Loucy (cell line): Measurements from ENCODE around the gene KRT37.
"Not testable (repeated sequence)": the region's sequence is repeated elsewhere in the genome, so short reads cannot be mapped to it uniquely, and the experiment has no call there.

ENCODE experiments used
- H2AFZ ChIP-seq: fragments of 200-600 bp; sonication (generic); 2 replicates; pipeline ENCODE4 v1.6.0; 2016; ENCODE audit warnings: antibody characterized with exemption, mild to moderate bottlenecking, low read length, moderate library complexity
- H3F3A ChIP-seq: fragments of 200-600 bp; 2 replicates; pipeline ENCODE4 v1.6.0; 2016; ENCODE audit warnings: antibody characterized with exemption, low read depth, mild to moderate bottlenecking
- H3K27me3 ChIP-seq: fragments of 200-600 bp; sonication (generic); 2 replicates; pipeline ENCODE4 v1.6.1; 2014; ENCODE audit warnings: low read length, mild to moderate bottlenecking; ENCODE audit not compliant: insufficient read depth, poor library complexity, severe bottlenecking
- H3K36me3 ChIP-seq: fragments of 200-600 bp; sonication (generic); 2 replicates; pipeline ENCODE4 v1.6.1; 2016; ENCODE audit warnings: low read length; ENCODE audit not compliant: insufficient read depth
- H3K4me1 ChIP-seq: fragments of 200-600 bp; sonication (generic); 2 replicates; pipeline ENCODE4 v1.5.1; 2014; ENCODE audit warnings: low read length, mild to moderate bottlenecking; ENCODE audit not compliant: insufficient read depth, poor library complexity, severe bottlenecking
- H3K4me2 ChIP-seq: fragments of 200-600 bp; sonication (generic); 2 replicates; pipeline ENCODE4 v1.6.0; 2014; ENCODE audit warnings: antibody characterized with exemption, low read length, low read depth, mild to moderate bottlenecking; ENCODE audit not compliant: poor library complexity, severe bottlenecking
- H3K4me3 ChIP-seq: fragments of 200-600 bp; sonication (generic); 2 replicates; pipeline ENCODE4 v1.5.1; 2014; ENCODE audit warnings: low read length, mild to moderate bottlenecking, mixed read lengths; ENCODE audit not compliant: poor library complexity, severe bottlenecking
- H3K79me2 ChIP-seq: fragments of 200-600 bp; sonication (generic); 2 replicates; pipeline ENCODE4 v1.6.1; 2014; ENCODE audit warnings: low read length; ENCODE audit not compliant: insufficient read depth
- H3K9ac ChIP-seq: fragments of 200-600 bp; sonication (generic); 2 replicates; pipeline ENCODE4 v1.6.0; 2014; ENCODE audit warnings: mild to moderate bottlenecking, low read depth, low read length, moderate library complexity; ENCODE audit not compliant: poor library complexity, severe bottlenecking
- H3K9me2 ChIP-seq: fragments of 200-600 bp; sonication (generic); replicated peaks from 2 replicates; pipeline ENCODE4 v1.6.1; 2016; ENCODE audit warnings: low read depth, low read length, mixed read lengths
- H3K9me3 ChIP-seq: fragments of 200-600 bp; sonication (generic); 2 replicates; pipeline ENCODE4 v1.6.1; 2014; ENCODE audit warnings: mild to moderate bottlenecking, antibody characterized with exemption, low read length, low read depth; ENCODE audit not compliant: insufficient read depth
- H4K20me1 ChIP-seq: fragments of 200-600 bp; sonication (generic); 2 replicates; pipeline ENCODE4 v1.6.0; 2014; ENCODE audit warnings: antibody characterized with exemption, low read length, mild to moderate bottlenecking; ENCODE audit not compliant: insufficient read depth, poor library complexity, severe bottlenecking
- EZH2phosphoT487 ChIP-seq: fragments of 200-600 bp; IDR thresholded peaks from 2 replicates; pipeline ENCODE4 v1.6.1; 2018; ENCODE audit warnings: antibody characterized with exemption, mild to moderate bottlenecking, moderate library complexity, borderline replicate concordance
- TF ChIP-seq, protein P1 (sequence below): fragments of 200-600 bp; sonication (generic); conservative IDR thresholded peaks from 2 replicates; pipeline ENCODE4 v1.5.1; 2014; ENCODE audit warnings: mild to moderate bottlenecking, antibody characterized with exemption, low read length

The KRT37 gene

DNA sequence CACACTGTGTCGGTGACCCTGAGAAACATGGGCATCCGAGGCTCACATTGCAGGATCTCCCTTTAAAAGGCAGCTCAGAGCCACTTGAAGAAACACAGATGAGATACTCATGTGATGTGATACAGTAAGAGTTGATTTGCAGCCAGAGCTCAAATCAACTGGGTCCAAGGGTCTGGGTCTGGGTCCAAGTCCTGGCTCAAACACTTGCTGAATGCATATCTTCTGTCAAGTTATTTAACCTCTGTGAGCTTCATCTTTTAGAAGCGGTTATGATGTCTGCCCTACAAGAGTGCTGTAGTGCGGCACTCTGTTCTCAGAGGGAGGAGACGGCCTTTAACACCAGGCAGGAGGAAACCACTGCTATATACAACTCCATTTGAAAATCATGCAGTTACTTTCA, 10.0 kb upstream of the KRT37 start:
- H3K9me2 ChIP-seq: no peaks in the 10 kb centered on the region
- H3K9ac ChIP-seq: no peak overlapping the region
- H3K27me3 ChIP-seq: no peaks in the 10 kb centered on the region
- no peaks in the 10 kb centered on the region for H3K9me3 ChIP-seq
- H3K79me2 ChIP-seq: no peaks in the 10 kb centered on the region
- no peaks in the 10 kb centered on the region for H3F3A ChIP-seq
- no peaks in the 10 kb centered on the region for H4K20me1 ChIP-seq
- no peak overlapping the region for H3K4me2 ChIP-seq
- H3K36me3 ChIP-seq: no peaks in the 10 kb centered on the region
- no peak overlapping the region for H2AFZ ChIP-seq
- H3K4me3 ChIP-seq: no peak overlapping the region
- no peaks in the 10 kb centered on the region for H3K4me1 ChIP-seq
- TF ChIP-seq, protein P1, sequence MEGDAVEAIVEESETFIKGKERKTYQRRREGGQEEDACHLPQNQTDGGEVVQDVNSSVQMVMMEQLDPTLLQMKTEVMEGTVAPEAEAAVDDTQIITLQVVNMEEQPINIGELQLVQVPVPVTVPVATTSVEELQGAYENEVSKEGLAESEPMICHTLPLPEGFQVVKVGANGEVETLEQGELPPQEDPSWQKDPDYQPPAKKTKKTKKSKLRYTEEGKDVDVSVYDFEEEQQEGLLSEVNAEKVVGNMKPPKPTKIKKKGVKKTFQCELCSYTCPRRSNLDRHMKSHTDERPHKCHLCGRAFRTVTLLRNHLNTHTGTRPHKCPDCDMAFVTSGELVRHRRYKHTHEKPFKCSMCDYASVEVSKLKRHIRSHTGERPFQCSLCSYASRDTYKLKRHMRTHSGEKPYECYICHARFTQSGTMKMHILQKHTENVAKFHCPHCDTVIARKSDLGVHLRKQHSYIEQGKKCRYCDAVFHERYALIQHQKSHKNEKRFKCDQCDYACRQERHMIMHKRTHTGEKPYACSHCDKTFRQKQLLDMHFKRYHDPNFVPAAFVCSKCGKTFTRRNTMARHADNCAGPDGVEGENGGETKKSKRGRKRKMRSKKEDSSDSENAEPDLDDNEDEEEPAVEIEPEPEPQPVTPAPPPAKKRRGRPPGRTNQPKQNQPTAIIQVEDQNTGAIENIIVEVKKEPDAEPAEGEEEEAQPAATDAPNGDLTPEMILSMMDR: no peak
- TF ChIP-seq EZH2phosphoT487: no peak

GRCh38 chr17:41434005-41434404, 9.6 kb upstream of the KRT37 start:
- TF ChIP-seq EZH2phosphoT487: no peak
- TF ChIP-seq, protein P1: no peak
- no peaks in the 10 kb centered on the region for H3K27me3 ChIP-seq
- no peaks in the 10 kb centered on the region for H3K79me2 ChIP-seq
- no peaks in the 10 kb centered on the region for H3F3A ChIP-seq
- H3K36me3 ChIP-seq: no peaks in the 10 kb centered on the region
- no peaks in the 10 kb centered on the region for H3K9me3 ChIP-seq
- H3K4me2 ChIP-seq: no peak overlapping the region
- H3K9ac ChIP-seq: no peak overlapping the region
- H3K9me2 ChIP-seq: no peaks in the 10 kb centered on the region
- H3K4me1 ChIP-seq: no peaks in the 10 kb centered on the region
- no peak overlapping the region for H3K4me3 ChIP-seq
- no peak overlapping the region for H2AFZ ChIP-seq
- no peaks in the 10 kb centered on the region for H4K20me1 ChIP-seq

GRCh38 chr17:41433586-41433985, 9.2 kb upstream of the KRT37 start:
- Histone ChIP-seq H3K27me3 (no peaks in the 10 kb centered on the region), H3K9me2 (no peaks in the 10 kb centered on the region), H4K20me1 (no peaks in the 10 kb centered on the region), H3K4me3 (no peak overlapping the region), H3K4me1 (no peaks in the 10 kb centered on the region), H3K79me2 (no peaks in the 10 kb centered on the region), H3F3A (no peaks in the 10 kb centered on the region), H3K36me3 (no peaks in the 10 kb centered on the region), H3K9ac (no peak overlapping the region), H3K9me3 (no peaks in the 10 kb centered on the region), H2AFZ (no peak overlapping the region), H3K4me2 (no peak overlapping the region)
- TF ChIP-seq, protein P1: no peak
- no peak for TF ChIP-seq EZH2phosphoT487

DNA sequence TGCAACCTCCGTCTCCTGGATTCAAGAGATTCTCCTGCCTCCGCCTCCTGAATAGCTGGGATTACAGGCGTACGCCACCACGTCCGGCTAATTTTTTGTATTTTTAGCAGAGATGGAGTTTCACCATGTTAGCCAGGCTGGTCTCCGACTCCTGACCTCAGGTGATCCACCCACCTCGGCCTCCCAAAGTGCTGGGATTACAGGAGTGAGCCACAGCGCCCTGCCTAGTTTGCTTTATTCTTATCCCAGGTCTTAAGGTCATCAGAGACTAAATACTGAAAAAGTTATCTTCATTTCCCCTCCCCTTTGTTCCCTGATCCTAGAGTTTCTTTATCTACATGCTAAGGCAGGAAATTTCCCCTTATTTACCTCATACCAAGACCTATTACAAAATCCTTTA, 6.0 kb upstream of the KRT37 start:
- not testable (repeated sequence) for H3K79me2 ChIP-seq, H3K4me2 ChIP-seq, H3K27me3 ChIP-seq, H3K9ac ChIP-seq, H3F3A ChIP-seq, H3K4me3 ChIP-seq, H3K4me1 ChIP-seq, H3K9me2 ChIP-seq, H3K9me3 ChIP-seq, H4K20me1 ChIP-seq, H3K36me3 ChIP-seq, H2AFZ ChIP-seq
